ENCODE results near the gene DUSP19.

DNA sequence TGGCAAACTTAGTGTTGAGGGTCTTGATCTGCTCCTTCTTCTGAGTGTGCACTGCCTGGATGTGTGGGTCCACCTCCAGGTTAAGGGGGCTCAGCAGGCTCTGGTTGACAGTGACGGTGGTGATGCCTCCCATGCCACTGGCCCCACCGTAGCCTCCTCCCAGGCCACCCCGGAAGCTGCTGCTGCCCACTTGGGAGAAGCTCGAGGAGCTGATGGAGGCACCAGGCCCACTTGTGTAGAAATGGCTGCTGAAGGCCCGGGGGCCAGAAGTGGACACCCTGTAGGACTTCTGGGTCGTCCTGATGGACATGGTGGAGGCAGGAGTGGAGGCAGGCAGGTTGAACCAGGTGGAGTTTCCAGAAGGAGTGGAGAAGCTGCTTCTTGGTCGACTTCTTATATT lies 6.4 kb upstream of the DUSP19 start:
- TF ChIP-seq EGR1 (IDR thresholded peaks at IDR 0.05; ENCODE audit: borderline replicate concordance, low read depth, low read length) (no peak), CTCF (IDR thresholded peaks at IDR 0.05; ENCODE audit: control extremely low read depth in 1 of 3, insufficient read depth in 1 of 3, low read depth in 1 of 3, low read length in 3 of 3) (no peak), RNF2 (IDR thresholded peaks at IDR 0.05; ENCODE audit: borderline replicate concordance, low read depth, low read length, missing control alignments, poor library complexity, severe bottlenecking) (no peak), RAD21 (IDR thresholded peaks at IDR 0.05 in 1 of 2, conservative IDR thresholded peaks at IDR 0.05 in 1 of 2; ENCODE audit: low read depth in 2 of 2, low read length in 2 of 2) (no peak), ATF2 (IDR thresholded peaks at IDR 0.05; ENCODE audit: low read length) (no peak), POLR2A (IDR thresholded peaks at IDR 0.05; ENCODE audit: control extremely low read depth in 1 of 2, low read depth in 2 of 2, low read length in 2 of 2) (no peak), ZNF274 (IDR thresholded peaks at IDR 0.05; ENCODE audit: borderline replicate concordance, extremely low read depth, low read length) (no peak), RBBP5 (IDR thresholded peaks at IDR 0.05; ENCODE audit: borderline replicate concordance, low read depth, low read length) (no peak), CREB1 (IDR thresholded peaks at IDR 0.05) (no peak), SIN3A (conservative IDR thresholded peaks at IDR 0.05 in 1 of 2, IDR thresholded peaks at IDR 0.05 in 1 of 2; ENCODE audit: low read depth in 1 of 2, low read length in 2 of 2) (no peak), MAFK (IDR thresholded peaks at IDR 0.05; ENCODE audit: low read depth, low read length) (no peak), BACH1 (IDR thresholded peaks at IDR 0.05; ENCODE audit: low read length) (no peak), EP300 (IDR thresholded peaks at IDR 0.05; ENCODE audit: borderline replicate concordance in 1 of 2, low read depth in 2 of 2, low read length in 2 of 2) (no peak), JUND (IDR thresholded peaks at IDR 0.05; ENCODE audit: low read length) (no peak)
